Trophoblast cell (in vitro differentiated cells and primary cell): ENCODE measurements around the gene MARCHF9.

Source experiments
- DNase-seq, 2 donors: peaks; one replicate each; pipeline ENCODE4 v3.0.0-alpha.2; 2016
- H2AFZ ChIP-seq: 2 replicates; pipeline ENCODE4 v1.6.1; 2013; ENCODE audit warnings: low read length, moderate library complexity, mild to moderate bottlenecking; ENCODE audit not compliant: insufficient read depth, poor library complexity
- H2AK5ac ChIP-seq: 2 replicates; pipeline ENCODE4 v1.6.1; 2013; ENCODE audit warnings: mild to moderate bottlenecking, low read length
- H2BK120ac ChIP-seq: 2 replicates; pipeline ENCODE4 v1.6.1; 2013; ENCODE audit warnings: low read length, mild to moderate bottlenecking, moderate library complexity; ENCODE audit not compliant: insufficient read depth, poor library complexity
- H2BK12ac ChIP-seq: 2 replicates; pipeline ENCODE4 v1.6.1; 2013; ENCODE audit warnings: mild to moderate bottlenecking, low read length, moderate library complexity
- H2BK5ac ChIP-seq: 2 replicates; pipeline ENCODE4 v1.6.1; 2013; ENCODE audit warnings: low read length, low read depth, moderate library complexity, mild to moderate bottlenecking; ENCODE audit not compliant: poor library complexity
- H3K14ac ChIP-seq: 2 replicates; pipeline ENCODE4 v1.6.1; 2013; ENCODE audit warnings: mild to moderate bottlenecking, low read length
- H3K18ac ChIP-seq: 2 replicates; pipeline ENCODE4 v1.6.1; 2013; ENCODE audit warnings: mild to moderate bottlenecking, low read length
- H3K23ac ChIP-seq: 2 replicates; pipeline ENCODE4 v1.6.1; 2013; ENCODE audit warnings: low read length
- H3K27ac ChIP-seq: 2 replicates; pipeline ENCODE4 v1.5.1; 2013; ENCODE audit warnings: low read depth, mild to moderate bottlenecking, inconsistent platforms, low read length, moderate library complexity
- H3K27me3 ChIP-seq: 2 replicates; pipeline ENCODE4 v1.6.1; 2013; ENCODE audit warnings: inconsistent platforms, mild to moderate bottlenecking, low read length, moderate library complexity; ENCODE audit not compliant: insufficient read depth
- H3K36me3 ChIP-seq, 2 experiments: 1 replicate in 1 of 2; 2 replicates in 1 of 2; pipeline ENCODE4 v1.6.1; 2013; ENCODE audit warnings: low read length in 2 of 2, mild to moderate bottlenecking in 2 of 2, moderate library complexity in 1 of 2; ENCODE audit not compliant: insufficient read depth in 2 of 2, control insufficient read depth in 1 of 2
- H3K4ac ChIP-seq: 2 replicates; pipeline ENCODE4 v1.6.1; 2013; ENCODE audit warnings: low read depth, mild to moderate bottlenecking, low read length, moderate library complexity
- H3K4me1 ChIP-seq, 2 experiments: 1 replicate in 1 of 2; 2 replicates in 1 of 2; pipeline ENCODE4 v1.6.1; 2013; ENCODE audit warnings: low read length in 2 of 2, mild to moderate bottlenecking in 2 of 2, moderate library complexity in 1 of 2; ENCODE audit not compliant: insufficient read depth in 2 of 2, control insufficient read depth in 1 of 2
- H3K4me2 ChIP-seq: 2 replicates; pipeline ENCODE4 v1.6.1; 2013; ENCODE audit warnings: inconsistent platforms, mild to moderate bottlenecking, low read length, moderate library complexity
- H3K4me3 ChIP-seq: 2 replicates; pipeline ENCODE4 v1.5.1; 2013; ENCODE audit warnings: mild to moderate bottlenecking, low read depth, low read length, inconsistent platforms
- H3K79me1 ChIP-seq: one replicate; pipeline ENCODE4 v1.6.1; 2013; ENCODE audit warnings: low read length
- H3K79me2 ChIP-seq: 2 replicates; pipeline ENCODE4 v1.6.1; 2013; ENCODE audit warnings: low read length, mild to moderate bottlenecking; ENCODE audit not compliant: control insufficient read depth, insufficient read depth, poor library complexity
- H3K9ac ChIP-seq: 2 replicates; pipeline ENCODE4 v1.6.1; 2013; ENCODE audit warnings: mild to moderate bottlenecking, low read length
- H3K9me3 ChIP-seq: 2 replicates; pipeline ENCODE4 v1.6.1; 2013; ENCODE audit warnings: low read depth, mild to moderate bottlenecking, control low read depth, inconsistent platforms, low read length; ENCODE audit not compliant: insufficient read depth
- H4K12ac ChIP-seq: 2 replicates; pipeline ENCODE4 v1.6.1; 2013; ENCODE audit warnings: low read depth, mild to moderate bottlenecking, low read length, moderate library complexity
- H4K8ac ChIP-seq: 2 replicates; pipeline ENCODE4 v1.6.1; 2013; ENCODE audit warnings: low read depth, mild to moderate bottlenecking, low read length, moderate library complexity
- H4K91ac ChIP-seq: one replicate; pipeline ENCODE4 v1.6.1; 2013; ENCODE audit warnings: low read depth, mild to moderate bottlenecking, low read length, moderate library complexity
- WGBS: extraction: QIAGEN DNeasy Blood & Tissue Kit; methylation state at CpG from one replicate; pipeline ENCODE4 v1.1.7; 2013; ENCODE audit warnings: missing lambda C conversion rate; ENCODE audit not compliant: insufficient read length, insufficient coverage; ENCODE audit errors: extremely low coverage; 5-methylcytosine and 5-hydroxymethylcytosine counted together

MARCHF9 gene

GRCh38 chr12:57777911-57778310 lies 23.0 kb downstream of the MARCHF9 start:
- H2BK120ac ChIP-seq = no peak overlapping the region
- no peak overlapping the region for H2BK5ac ChIP-seq
- no peak overlapping the region for H4K8ac ChIP-seq
- H3K4me1 ChIP-seq = peaks cover 0 to 1% of the 10 kb centered on the region in 2 experiments
- peaks cover 4% of the 10 kb centered on the region for H3K79me2 ChIP-seq
- no peak overlapping the region for H2BK12ac ChIP-seq
- no peak overlapping the region for H3K4me3 ChIP-seq
- H3K14ac ChIP-seq = no peak overlapping the region
- H2AFZ ChIP-seq = no peak overlapping the region
- H4K12ac ChIP-seq = no peak overlapping the region
- DNase-seq = no peak
- H3K27ac ChIP-seq = no peak overlapping the region
- peaks cover 4% of the 10 kb centered on the region for H3K79me1 ChIP-seq
- H3K4me2 ChIP-seq = no peak overlapping the region
- H3K4ac ChIP-seq = no peak overlapping the region
- WGBS = no CpG with 5 or more reads among the region's 7 CpGs
- H3K23ac ChIP-seq = no peak overlapping the region
- H3K36me3 ChIP-seq = no peaks in the 10 kb centered on the region
- no peak overlapping the region for H4K91ac ChIP-seq
- H2AK5ac ChIP-seq = no peak overlapping the region
- no peaks in the 10 kb centered on the region for H3K9me3 ChIP-seq
- H3K18ac ChIP-seq = no peak overlapping the region
- no peaks in the 10 kb centered on the region for H3K27me3 ChIP-seq
- no peak overlapping the region for H3K9ac ChIP-seq

GRCh38 chr12:57779736-57780135 lies 24.8 kb downstream of the MARCHF9 start:
- peaks cover 3% of the 10 kb centered on the region for H3K79me1 ChIP-seq
- no peak overlapping the region for H2BK120ac ChIP-seq
- H3K79me2 ChIP-seq = peaks cover 7% of the 10 kb centered on the region
- no peak overlapping the region for H4K12ac ChIP-seq
- peaks cover 0 to 3% of the 10 kb centered on the region in 2 experiments for H3K4me1 ChIP-seq
- H3K36me3 ChIP-seq = no peaks in the 10 kb centered on the region
- H3K27ac ChIP-seq = no peak overlapping the region
- no CpG with 5 or more reads among the region's 1 CpG for WGBS
- H3K23ac ChIP-seq = no peak overlapping the region
- H4K91ac ChIP-seq = no peak overlapping the region
- no peak overlapping the region for H2BK12ac ChIP-seq
- no peak overlapping the region for H2BK5ac ChIP-seq
- H4K8ac ChIP-seq = no peak overlapping the region
- no peak overlapping the region for H3K9ac ChIP-seq
- no peak overlapping the region for H2AFZ ChIP-seq
- H3K27me3 ChIP-seq = no peaks in the 10 kb centered on the region
- no peak overlapping the region for H3K14ac ChIP-seq
- H3K4ac ChIP-seq = no peak overlapping the region
- H3K4me2 ChIP-seq = no peak overlapping the region
- no peak overlapping the region for H3K18ac ChIP-seq
- H3K4me3 ChIP-seq = no peak overlapping the region
- DNase-seq = no peak
- H2AK5ac ChIP-seq = no peak overlapping the region
- no peaks in the 10 kb centered on the region for H3K9me3 ChIP-seq

- H2AK5ac ChIP-seq = no peak overlapping the region
- H3K27me3 ChIP-seq = no peaks in the 10 kb centered on the region
- peaks cover 3% of the 10 kb centered on the region for H3K79me1 ChIP-seq
- no peak overlapping the region for H2BK120ac ChIP-seq
- no peak overlapping the region for H2AFZ ChIP-seq
- H4K8ac ChIP-seq = no peak overlapping the region
- no CpG with 5 or more reads among the region's 4 CpGs for WGBS
- no peak overlapping the region for H3K27ac ChIP-seq
- H4K91ac ChIP-seq = no peak overlapping the region
- DNase-seq = no peak
- no peak overlapping the region for H2BK12ac ChIP-seq
- H3K36me3 ChIP-seq = peaks cover 0 to 2% of the 10 kb centered on the region in 2 experiments
- H3K18ac ChIP-seq = no peak overlapping the region
- H4K12ac ChIP-seq = no peak overlapping the region
- H2BK5ac ChIP-seq = no peak overlapping the region
- H3K9me3 ChIP-seq = no peaks in the 10 kb centered on the region
- H3K4me1 ChIP-seq = peaks cover 0 to 3% of the 10 kb centered on the region in 2 experiments
- H3K4ac ChIP-seq = no peak overlapping the region
- no peak overlapping the region for H3K23ac ChIP-seq
- no peak overlapping the region for H3K9ac ChIP-seq
- no peak overlapping the region for H3K4me2 ChIP-seq
- peaks cover 7% of the 10 kb centered on the region for H3K79me2 ChIP-seq
- no peak overlapping the region for H3K4me3 ChIP-seq
- H3K14ac ChIP-seq = no peak overlapping the region
These were observed 25.5 kb downstream of the MARCHF9 start for GRCh38 chr12:57780284-57780897.

GRCh38 chr12:57781244-57781643 lies 26.3 kb downstream of the MARCHF9 start:
- H3K4me2 ChIP-seq = no peak overlapping the region
- peaks cover 7% of the 10 kb centered on the region for H3K79me2 ChIP-seq
- H3K4me1 ChIP-seq = peaks cover 0 to 3% of the 10 kb centered on the region in 2 experiments
- no peak overlapping the region for H3K27ac ChIP-seq
- no peak overlapping the region for H2BK12ac ChIP-seq
- H2AFZ ChIP-seq = no peak overlapping the region
- no peaks in the 10 kb centered on the region for H3K9me3 ChIP-seq
- peaks cover 3% of the 10 kb centered on the region for H3K79me1 ChIP-seq
- H3K14ac ChIP-seq = no peak overlapping the region
- H4K91ac ChIP-seq = no peak overlapping the region
- peaks cover 3 to 10% of the 10 kb centered on the region in 2 experiments for H3K36me3 ChIP-seq
- H3K9ac ChIP-seq = no peak overlapping the region
- no peak for DNase-seq
- WGBS = no CpG with 5 or more reads among the region's 3 CpGs
- no peak overlapping the region for H2AK5ac ChIP-seq
- no peak overlapping the region for H2BK5ac ChIP-seq
- no peak overlapping the region for H3K4ac ChIP-seq
- H4K12ac ChIP-seq = no peak overlapping the region
- no peaks in the 10 kb centered on the region for H3K27me3 ChIP-seq
- no peak overlapping the region for H3K4me3 ChIP-seq
- no peak overlapping the region for H2BK120ac ChIP-seq
- H4K8ac ChIP-seq = no peak overlapping the region
- no peak overlapping the region for H3K23ac ChIP-seq
- no peak overlapping the region for H3K18ac ChIP-seq
